ENCODE results near the gene PDS5A. TPM values are rescaled to one million over a fixed set of nuclear protein-coding genes. Genes with fewer than 3 reads are reported as not detected.

PDS5A gene
- total RNA-seq, 1 experiment from 2014 or later: 51.1 TPM

Other genes with a start within 250 kb of the PDS5A start
- gene N4BP2, start 78.9 kb upstream of the PDS5A start, total RNA-seq (2014; rRNA removed; shearing (Covaris generic)): 1.1 and 2.3 TPM in 2 replicates
- gene RHOH, start 219.1 kb upstream of the PDS5A start, total RNA-seq (2014; rRNA removed; shearing (Covaris generic)): not detected in 2 replicates

Measured in M059J (cell line).